HepG2 (cell line): ENCODE measurements around the gene CD4. TPM values are rescaled to one million over a fixed set of nuclear protein-coding genes. Genes with fewer than 3 reads are reported as not detected.
A peak's percentile ranks its signal among the peaks of the same experiment; 100 is the strongest.

ENCODE experiments used
- BRD4 ChIP-seq: sonication (generic); formaldehyde crosslinking; IDR thresholded peaks from 2 replicates; pipeline ENCODE4 v1.4.0; 2020; ENCODE audit warnings: missing genetic modification reagents
- FOSL1 ChIP-seq: sonication (generic); formaldehyde crosslinking; IDR thresholded peaks from 2 replicates; pipeline ENCODE4 v1.9.0; 2021; ENCODE audit warnings: missing genetic modification reagents, borderline replicate concordance
- GATAD1 ChIP-seq: IDR thresholded peaks from 2 replicates; pipeline ENCODE4 v1.6.1; 2016; ENCODE audit warnings: missing genetic modification reagents, missing compliant biosample characterization
- KDM4B ChIP-seq: sonication (generic); formaldehyde crosslinking; IDR thresholded peaks from 2 replicates; pipeline ENCODE4 v1.4.0; 2020; ENCODE audit warnings: missing genetic modification reagents
- KLF15 ChIP-seq: sonication (generic); formaldehyde crosslinking; IDR thresholded peaks from 2 replicates; pipeline ENCODE4 v1.8.1; 2023; ENCODE audit warnings: borderline replicate concordance, mild to moderate bottlenecking, inconsistent platforms, missing genetic modification reagents, mixed read lengths
- MEF2D ChIP-seq: sonication (generic); formaldehyde crosslinking; IDR thresholded peaks from 2 replicates; pipeline ENCODE4 v1.5.1; 2020; ENCODE audit warnings: mild to moderate bottlenecking, missing genetic modification reagents
- ONECUT2 ChIP-seq: sonication (generic); formaldehyde crosslinking; IDR thresholded peaks from 2 replicates; pipeline ENCODE4 v1.4.0; 2020; ENCODE audit warnings: missing genetic modification reagents
- RERE ChIP-seq: IDR thresholded peaks from 2 replicates; pipeline ENCODE4 v1.6.1; 2016; ENCODE audit warnings: low read depth, missing genetic modification reagents, missing compliant biosample characterization
- SMAD1 ChIP-seq: sonication (generic); formaldehyde crosslinking; IDR thresholded peaks from 2 replicates; pipeline ENCODE4 v1.4.0; 2020; ENCODE audit warnings: missing genetic modification reagents, low read depth, mild to moderate bottlenecking, borderline replicate concordance
- SNAI1 ChIP-seq: sonication (generic); formaldehyde crosslinking; IDR thresholded peaks from 2 replicates; pipeline ENCODE4 v1.5.0; 2020; ENCODE audit warnings: mild to moderate bottlenecking, missing genetic modification reagents, borderline replicate concordance
- TAF15 ChIP-seq: fragments of 200-400 bp; formaldehyde crosslinking; IDR thresholded peaks from one replicate; pipeline ENCODE4 v1.6.1; 2018; ENCODE audit warnings: mild to moderate bottlenecking, low read depth, low read length; ENCODE audit not compliant: poor library complexity, severe bottlenecking
- ZBTB20 ChIP-seq: sonication (generic); formaldehyde crosslinking; IDR thresholded peaks from 2 replicates; pipeline ENCODE4 v1.8.1; 2023; ENCODE audit warnings: missing genetic modification reagents, low read depth, mild to moderate bottlenecking, borderline replicate concordance
- ZBTB7B ChIP-seq: sonication (generic); formaldehyde crosslinking; IDR thresholded peaks from 2 replicates; pipeline ENCODE4 v1.4.0; 2020; ENCODE audit warnings: missing genetic modification reagents
- ZFP36L2 ChIP-seq: sonication (generic); formaldehyde crosslinking; IDR thresholded peaks from 2 replicates; pipeline ENCODE4 v1.4.0; 2020; ENCODE audit warnings: missing genetic modification reagents
- ZFP90 ChIP-seq: sonication (generic); formaldehyde crosslinking; IDR thresholded peaks from 2 replicates; pipeline ENCODE4 v1.8.0; 2022; ENCODE audit warnings: missing genetic modification reagents, mild to moderate bottlenecking, inconsistent platforms, borderline replicate concordance
- ZNF577 ChIP-seq: sonication (generic); formaldehyde crosslinking; IDR thresholded peaks from 2 replicates; pipeline ENCODE4 v1.4.0; 2020; ENCODE audit warnings: mild to moderate bottlenecking, low read depth, missing genetic modification reagents, borderline replicate concordance
- ZNF605 ChIP-seq: sonication (generic); formaldehyde crosslinking; IDR thresholded peaks from 2 replicates; pipeline ENCODE4 v1.8.0; 2022; ENCODE audit warnings: mild to moderate bottlenecking, missing genetic modification reagents
- ZNF660 ChIP-seq: sonication (generic); formaldehyde crosslinking; IDR thresholded peaks from 2 replicates; pipeline ENCODE4 v1.5.1; 2020; ENCODE audit warnings: mild to moderate bottlenecking, low read depth, missing genetic modification reagents, borderline replicate concordance
- ZNF83 ChIP-seq: sonication (generic); formaldehyde crosslinking; IDR thresholded peaks from 2 replicates; pipeline ENCODE4 v1.4.0; 2020; ENCODE audit warnings: missing genetic modification reagents, mild to moderate bottlenecking, borderline replicate concordance
- polyA plus RNA-seq, 8 experiments: library from polyadenylated mRNA; depleted of rRNA in 3 of 8; stranded (reverse) in 7 of 8; unstranded in 1 of 8; fragments of >200 nt; fragmentation: Illumina TruSeq in 4 of 8; extraction: Trizol in 4 of 8; gene quantifications; 2 replicates each; pipeline versions ENCODE4 v1.2.1 to v1.2.3, GENCODE V29; 2011 to 2016; ENCODE audit warnings: low read depth in 4 of 8, missing spikeins in 1 of 8, mixed read lengths in 1 of 8; ENCODE audit not compliant: insufficient read depth in 1 of 8
- total RNA-seq, 5 experiments: library from RNA; depleted of rRNA; stranded (reverse); fragments of >200 nt; fragmentation: Illumina TruSeq; extraction: Trizol; gene quantifications; 2 replicates each; pipeline ENCODE4 v1.2.3, GENCODE V29; 2016; ENCODE audit warnings: low read depth in 1 of 5
- TF ChIP-seq, protein P1 (sequence below): sonication (generic); formaldehyde crosslinking; IDR thresholded peaks from 2 replicates; pipeline ENCODE4 v1.4.0; 2020; ENCODE audit warnings: missing genetic modification reagents
- TF ChIP-seq, protein P2 (sequence below): sonication (generic); formaldehyde crosslinking; IDR thresholded peaks from 2 replicates; pipeline ENCODE4 v1.4.0; 2020; ENCODE audit warnings: missing genetic modification reagents, borderline replicate concordance

CD4 gene
- total and polyA plus RNA-seq, 2 of the 13 experiments (the other 11 are each of a cell fraction or from before 2014, with no cell fraction given) = 0.07 to 0.95 TPM

GRCh38 chr12:6764011-6764828 is 25.1 kb upstream of the CD4 start (continued):
- TF ChIP-seq SMAD1 (CRISPR knock-in tag) (no peak), FOSL1 (CRISPR knock-in tag) (no peak), ONECUT2 (CRISPR knock-in tag) (no peak), GATAD1 (no peak), MEF2D (no peak), ZNF660 (CRISPR knock-in tag) (no peak), ZNF577 (CRISPR knock-in tag) (no peak), KLF15 (CRISPR knock-in tag) (no peak), ZNF83 (CRISPR knock-in tag) (no peak; the same call in 1 of the 2 replicates), RERE (CRISPR knock-in tag) (no peak), ZNF605 (CRISPR knock-in tag) (peak; percentile 62; the same call in 1 of the 2 replicates), ZBTB7B (CRISPR knock-in tag) (peak; percentile 86), BRD4 (CRISPR knock-in tag) (no peak), ZBTB20 (no peak), ZFP90 (CRISPR knock-in tag) (no peak), SNAI1 (CRISPR knock-in tag) (no peak), ZFP36L2 (CRISPR knock-in tag) (no peak), TAF15 (no peak), KDM4B (CRISPR knock-in tag) (no peak)
- TF ChIP-seq, protein P1, sequence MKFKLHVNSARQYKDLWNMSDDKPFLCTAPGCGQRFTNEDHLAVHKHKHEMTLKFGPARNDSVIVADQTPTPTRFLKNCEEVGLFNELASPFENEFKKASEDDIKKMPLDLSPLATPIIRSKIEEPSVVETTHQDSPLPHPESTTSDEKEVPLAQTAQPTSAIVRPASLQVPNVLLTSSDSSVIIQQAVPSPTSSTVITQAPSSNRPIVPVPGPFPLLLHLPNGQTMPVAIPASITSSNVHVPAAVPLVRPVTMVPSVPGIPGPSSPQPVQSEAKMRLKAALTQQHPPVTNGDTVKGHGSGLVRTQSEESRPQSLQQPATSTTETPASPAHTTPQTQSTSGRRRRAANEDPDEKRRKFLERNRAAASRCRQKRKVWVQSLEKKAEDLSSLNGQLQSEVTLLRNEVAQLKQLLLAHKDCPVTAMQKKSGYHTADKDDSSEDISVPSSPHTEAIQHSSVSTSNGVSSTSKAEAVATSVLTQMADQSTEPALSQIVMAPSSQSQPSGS (CRISPR knock-in tag) = no peak
- TF ChIP-seq, protein P2, sequence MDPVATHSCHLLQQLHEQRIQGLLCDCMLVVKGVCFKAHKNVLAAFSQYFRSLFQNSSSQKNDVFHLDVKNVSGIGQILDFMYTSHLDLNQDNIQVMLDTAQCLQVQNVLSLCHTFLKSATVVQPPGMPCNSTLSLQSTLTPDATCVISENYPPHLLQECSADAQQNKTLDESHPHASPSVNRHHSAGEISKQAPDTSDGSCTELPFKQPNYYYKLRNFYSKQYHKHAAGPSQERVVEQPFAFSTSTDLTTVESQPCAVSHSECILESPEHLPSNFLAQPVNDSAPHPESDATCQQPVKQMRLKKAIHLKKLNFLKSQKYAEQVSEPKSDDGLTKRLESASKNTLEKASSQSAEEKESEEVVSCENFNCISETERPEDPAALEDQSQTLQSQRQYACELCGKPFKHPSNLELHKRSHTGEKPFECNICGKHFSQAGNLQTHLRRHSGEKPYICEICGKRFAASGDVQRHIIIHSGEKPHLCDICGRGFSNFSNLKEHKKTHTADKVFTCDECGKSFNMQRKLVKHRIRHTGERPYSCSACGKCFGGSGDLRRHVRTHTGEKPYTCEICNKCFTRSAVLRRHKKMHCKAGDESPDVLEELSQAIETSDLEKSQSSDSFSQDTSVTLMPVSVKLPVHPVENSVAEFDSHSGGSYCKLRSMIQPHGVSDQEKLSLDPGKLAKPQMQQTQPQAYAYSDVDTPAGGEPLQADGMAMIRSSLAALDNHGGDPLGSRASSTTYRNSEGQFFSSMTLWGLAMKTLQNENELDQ (CRISPR knock-in tag) = no peak
